GM23338 (cell line): ENCODE measurements around the gene ZSCAN5B. TPM values are rescaled to one million over a fixed set of nuclear protein-coding genes. Genes with fewer than 3 reads are reported as not detected.

Source experiments
- ATAC-seq: fragments of 200-7000 bp; cut with Tn5 transposase; 3 replicates; pipeline ENCODE4 v1.9.1; 2020
- DNase-seq: peaks from one replicate; pipeline ENCODE4 v3.0.0-alpha.2; 2015; ENCODE audit warnings: low spot score
- H2AFZ ChIP-seq: fragments of 200-600 bp; sonication (generic); 2 replicates; pipeline ENCODE4 v1.8.0; 2016; ENCODE audit warnings: antibody characterized with exemption, mild to moderate bottlenecking, moderate library complexity
- H3F3A ChIP-seq: fragments of 200-600 bp; sonication (generic); replicated peaks from 2 replicates; pipeline ENCODE4 v1.8.0; 2017; ENCODE audit warnings: antibody characterized with exemption, mixed run types, low read depth
- H3K27ac ChIP-seq: fragments of 200-600 bp; sonication (generic); 2 replicates; pipeline ENCODE4 v1.6.1; 2016; ENCODE audit warnings: low read depth
- H3K27me3 ChIP-seq: fragments of 200-600 bp; sonication (generic); 2 replicates; pipeline ENCODE4 v1.8.0; 2016; ENCODE audit warnings: mild to moderate bottlenecking, mixed run types, moderate library complexity; ENCODE audit not compliant: insufficient read depth
- H3K36me3 ChIP-seq: fragments of 200-600 bp; sonication (generic); 2 replicates; pipeline ENCODE4 v1.8.0; 2016; ENCODE audit warnings: mild to moderate bottlenecking; ENCODE audit not compliant: insufficient read depth
- H3K4me1 ChIP-seq: fragments of 200-600 bp; sonication (generic); 2 replicates; pipeline ENCODE4 v1.8.0; 2016; ENCODE audit warnings: mild to moderate bottlenecking, moderate library complexity; ENCODE audit not compliant: insufficient read depth
- H3K4me2 ChIP-seq: fragments of 200-600 bp; sonication (generic); 2 replicates; pipeline ENCODE4 v1.7.1; 2017; ENCODE audit warnings: mixed run types
- H3K4me3 ChIP-seq: fragments of 200-600 bp; sonication (generic); 2 replicates; pipeline ENCODE4 v1.6.1; 2016; ENCODE audit warnings: mixed run types
- H3K79me2 ChIP-seq: fragments of 200-600 bp; sonication (generic); replicated peaks from 2 replicates; pipeline ENCODE4 v1.8.0; 2017; ENCODE audit warnings: mild to moderate bottlenecking; ENCODE audit not compliant: insufficient read depth
- H3K9me2 ChIP-seq: fragments of 200-600 bp; sonication (generic); 2 replicates; pipeline ENCODE4 v1.8.0; 2017; ENCODE audit not compliant: insufficient read depth
- H4K20me1 ChIP-seq: fragments of 200-600 bp; sonication (generic); replicated peaks from 2 replicates; pipeline ENCODE4 v1.8.0; 2017; ENCODE audit warnings: mild to moderate bottlenecking; ENCODE audit not compliant: insufficient read depth
- H3K27ac Mint-ChIP-seq: 2 replicates; pipeline ENCODE4 v1.8.0; 2020; ENCODE audit warnings: inconsistent platforms, mild to moderate bottlenecking, moderate library complexity, mixed read lengths
- H3K27me3 Mint-ChIP-seq: 3 replicates; pipeline ENCODE4 v1.8.0; 2022; ENCODE audit warnings: low read depth, mild to moderate bottlenecking, moderate library complexity, mixed read lengths, inconsistent platforms; ENCODE audit not compliant: insufficient read depth, poor library complexity
- H3K36me3 Mint-ChIP-seq: 3 replicates; pipeline ENCODE4 v1.8.0; 2021; ENCODE audit warnings: low read depth, mild to moderate bottlenecking, inconsistent platforms, moderate library complexity, mixed read lengths
- H3K4me1 Mint-ChIP-seq: 3 replicates; pipeline ENCODE4 v1.8.0; 2020; ENCODE audit warnings: mild to moderate bottlenecking, inconsistent platforms, mixed read lengths
- H3K4me3 Mint-ChIP-seq: 3 replicates; pipeline ENCODE4 v1.8.0; 2021; ENCODE audit warnings: moderate library complexity, mild to moderate bottlenecking, inconsistent platforms, mixed read lengths
- H3K9me3 Mint-ChIP-seq: 3 replicates; pipeline ENCODE4 v1.8.0; 2020; ENCODE audit warnings: moderate library complexity, mild to moderate bottlenecking, inconsistent platforms, mixed read lengths
- CREB1 ChIP-seq: fragments of 250-450 bp; sonication (Bioruptor Pico); IDR thresholded peaks from 2 replicates; pipeline ENCODE4 v1.5.0; 2020; ENCODE audit warnings: low read depth, mild to moderate bottlenecking, moderate library complexity
- CTCF ChIP-seq, 2 experiments: fragments of 200-600 bp in 1 of 2; sonication (generic) in 1 of 2; conservative IDR thresholded peaks; 2 replicates each; pipeline versions ENCODE4 v1.5.1 to v1.6.1; 2016 to 2017; ENCODE audit warnings: antibody characterized with exemption in 2 of 2, low read depth in 2 of 2, mild to moderate bottlenecking in 2 of 2, moderate library complexity in 1 of 2
- EZH2 ChIP-seq: fragments of 200-600 bp; sonication (generic); IDR thresholded peaks from one replicate; pipeline ENCODE4 v1.8.0; 2017; ENCODE audit warnings: antibody characterized with exemption, mild to moderate bottlenecking, low read depth; ENCODE audit not compliant: unreplicated experiment
- EZH2phosphoT487 ChIP-seq: fragments of 200-600 bp; sonication (generic); IDR thresholded peaks from one replicate; pipeline ENCODE4 v1.8.1; 2018; ENCODE audit warnings: antibody characterized with exemption; ENCODE audit not compliant: unreplicated experiment
- JUNB ChIP-seq: IDR thresholded peaks from one replicate; pipeline ENCODE4 v1.6.1; 2016; ENCODE audit warnings: antibody characterized with exemption; ENCODE audit not compliant: unreplicated experiment
- NANOG ChIP-seq: IDR thresholded peaks from 2 replicates; pipeline ENCODE4 v1.6.1; 2016; ENCODE audit warnings: antibody characterized with exemption, borderline replicate concordance
- POLR2AphosphoS5 ChIP-seq: IDR thresholded peaks from 2 replicates; pipeline ENCODE4 v1.6.1; 2016; ENCODE audit warnings: antibody characterized with exemption, low read depth
- STAT1 ChIP-seq: IDR thresholded peaks from one replicate; pipeline ENCODE4 v1.6.1; 2016; ENCODE audit warnings: antibody characterized with exemption; ENCODE audit not compliant: unreplicated experiment
- ZNF114 ChIP-seq: fragments of 250-450 bp; sonication (Bioruptor Pico); IDR thresholded peaks from 2 replicates; pipeline ENCODE4 v1.5.0; 2020; ENCODE audit warnings: mild to moderate bottlenecking, moderate library complexity
- polyA plus RNA-seq: library from polyadenylated mRNA; unstranded; fragments of >200 nt; fragmentation: Nextera tagmentation; extraction: Ambion mirVana; gene quantifications from 2 replicates; pipeline ENCODE4 v1.2.1, GENCODE V29; 2016
- total RNA-seq: library from RNA; depleted of rRNA; stranded (reverse); fragments of >200 nt; shearing (Covaris generic); gene quantifications from 2 replicates; pipeline ENCODE4 v1.2.3, GENCODE V29; 2014

Gene ZSCAN5B
- total and polyA plus RNA-seq, 2 experiments from 2014 or later: 0.10 TPM; not detected in 1

GRCh38 chr19:56201973-56202372, 4.4 kb upstream of the ZSCAN5B start, which contains the start of gene ZSCAN5C:
ZSCAN5C (plus strand) TSS chr19:56202273; CDS start chr19:56205914, 3,641 bp downstream.
- Histone ChIP-seq H2AFZ (no peak within 1 kb of the TSS), H3K4me1 (no peaks in the 10 kb centered on the region), H3K27ac (no peak within 1 kb of the TSS), H3K27me3 (no peaks in the 10 kb centered on the region), H3K4me2 (no peak within 1 kb of the TSS), H3K4me3 (no peak within 1 kb of the TSS), H3K79me2 (no peaks in the 10 kb centered on the region), H3K9me2 (no peaks in the 10 kb centered on the region), H3K36me3 (no peaks in the 10 kb centered on the region), H4K20me1 (no peaks in the 10 kb centered on the region), H3F3A (no peaks in the 10 kb centered on the region)
- no peak for ATAC-seq
- no peak for TF ChIP-seq NANOG
- no peak for TF ChIP-seq CTCF (conservative IDR thresholded peaks at IDR 0.05; ENCODE audit: low read depth in 2 of 2)
- TF ChIP-seq ZNF114: no peak
- TF ChIP-seq EZH2: no peak
- no peak for TF ChIP-seq JUNB
- H3K27me3 Mint-ChIP-seq: peaks cover 3% of the 10 kb centered on the region
- H3K9me3 Mint-ChIP-seq: no peaks in the 10 kb centered on the region
- H3K27ac Mint-ChIP-seq: no peak within 1 kb of the TSS
- no peak for DNase-seq
- peaks cover 10% of the 10 kb centered on the region; the same call in 2 of the 3 replicates for H3K4me1 Mint-ChIP-seq
- no peak within 1 kb of the TSS for H3K4me3 Mint-ChIP-seq
- no peaks in the 10 kb centered on the region for H3K36me3 Mint-ChIP-seq

DNA sequence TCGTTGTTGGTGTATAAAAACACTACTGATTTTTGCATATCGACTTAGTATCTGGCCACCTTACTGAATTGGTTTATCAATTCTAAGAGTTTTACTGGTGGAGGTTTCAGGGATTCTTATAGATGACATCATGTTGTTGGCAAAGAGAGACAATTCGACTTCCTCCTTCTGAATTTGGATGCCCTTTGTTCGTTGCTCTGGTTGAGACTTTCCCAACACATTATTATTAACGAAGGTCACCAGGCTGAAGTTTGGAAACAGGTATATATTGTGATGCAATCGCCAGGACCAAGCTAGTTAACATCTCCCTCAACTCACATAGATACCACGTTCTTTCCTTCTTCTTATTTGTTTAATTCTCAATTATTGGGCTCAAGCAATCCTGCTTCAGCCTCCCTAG, 2.1 kb upstream of the ZSCAN5B start:
- no peaks in the 10 kb centered on the region for H3K4me1 ChIP-seq
- no peaks in the 10 kb centered on the region for H3K27me3 Mint-ChIP-seq
- TF ChIP-seq CREB1 (CRISPR knock-in tag): no peak
- no peak for TF ChIP-seq EZH2

DNA sequence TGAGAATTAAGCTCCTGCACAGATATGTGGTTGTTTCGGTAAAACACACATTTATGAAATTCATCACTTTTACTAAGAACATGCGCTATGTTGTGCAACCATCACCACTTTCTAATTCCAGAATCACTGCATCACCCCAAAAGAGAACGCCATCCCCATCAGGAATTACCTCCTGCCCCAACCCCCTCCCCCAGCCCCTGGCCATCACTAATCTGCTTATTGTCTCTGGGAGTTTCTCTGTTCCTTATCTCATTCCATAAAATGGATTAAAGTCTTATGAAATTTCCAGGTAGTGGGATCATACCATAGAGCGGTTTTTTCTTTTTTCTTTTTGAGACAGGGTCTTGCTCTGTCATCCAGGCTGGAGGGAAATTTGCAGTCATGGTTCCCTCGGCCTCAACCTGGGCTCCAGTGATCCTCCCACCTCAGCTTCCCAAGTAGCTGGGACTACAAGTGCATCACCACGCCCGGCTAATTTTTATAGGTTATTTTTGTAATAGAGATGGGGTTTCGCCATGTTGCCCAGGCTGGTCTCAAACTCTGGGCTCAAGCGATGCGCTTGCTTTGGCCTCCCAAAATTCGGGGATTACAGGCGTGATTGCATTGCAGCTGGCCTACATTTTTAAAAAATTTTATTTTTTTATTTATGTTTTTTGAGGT, 3.5 kb downstream of the ZSCAN5B start:
- H3K4me3 ChIP-seq: no peak overlapping the region
- no peak overlapping the region for H3K27ac ChIP-seq
- no peaks in the 10 kb centered on the region for H3K27me3 ChIP-seq
- no peaks in the 10 kb centered on the region for H3K9me2 ChIP-seq
- H3K4me3 Mint-ChIP-seq: no peak overlapping the region
- no peaks in the 10 kb centered on the region for H3K4me1 Mint-ChIP-seq
- H3K4me2 ChIP-seq: no peak overlapping the region
- H3K36me3 ChIP-seq: no peaks in the 10 kb centered on the region
- H3K4me1 ChIP-seq: no peaks in the 10 kb centered on the region
- no peak overlapping the region for H2AFZ ChIP-seq
- no peak for ATAC-seq
- no peaks in the 10 kb centered on the region for H4K20me1 ChIP-seq
- H3K27me3 Mint-ChIP-seq: peaks cover 12% of the 10 kb centered on the region
- TF ChIP-seq STAT1 (no peak), ZNF114 (no peak), POLR2AphosphoS5 (no peak), EZH2phosphoT487 (no peak)
- H3K9me3 Mint-ChIP-seq: peaks cover 2% of the 10 kb centered on the region; the same call in 1 of the 3 replicates
- DNase-seq: no peak
- no peaks in the 10 kb centered on the region for H3K79me2 ChIP-seq
- no peak overlapping the region for H3K27ac Mint-ChIP-seq
- no peaks in the 10 kb centered on the region for H3K36me3 Mint-ChIP-seq
- H3F3A ChIP-seq: no peaks in the 10 kb centered on the region

More for the DNA sequence above, 2.1 kb upstream of the ZSCAN5B start:
- Histone ChIP-seq H4K20me1 (no peaks in the 10 kb centered on the region), H3F3A (no peaks in the 10 kb centered on the region), H3K79me2 (no peaks in the 10 kb centered on the region), H3K27me3 (no peaks in the 10 kb centered on the region), H3K9me2 (no peaks in the 10 kb centered on the region), H3K4me3 (no peak overlapping the region), H3K4me2 (no peak overlapping the region), H3K27ac (no peak overlapping the region), H2AFZ (no peak overlapping the region), H3K36me3 (no peaks in the 10 kb centered on the region)
- Mint-ChIP-seq H3K36me3 (no peaks in the 10 kb centered on the region), H3K4me3 (no peak overlapping the region), H3K4me1 (peaks cover 10% of the 10 kb centered on the region; the same call in 2 of the 3 replicates), H3K27ac (no peak overlapping the region), H3K9me3 (no peaks in the 10 kb centered on the region)
- ATAC-seq (no peak), DNase-seq (no peak)
